NB4 (cell line): ENCODE data around the gene CHCHD3.

ENCODE experiments used
- DNase-seq: peaks from one replicate; pipeline ENCODE4 v3.0.0; 2010; ENCODE audit warnings: low read depth
- H3K4me3 ChIP-seq: one replicate; pipeline ENCODE4 v1.5.1; 2011; ENCODE audit warnings: mild to moderate bottlenecking, low read depth, low read length, moderate library complexity
- MYC ChIP-seq: IDR thresholded peaks from 2 replicates; pipeline ENCODE4 v1.6.1; 2011; ENCODE audit warnings: low read depth, low read length
- POLR2A ChIP-seq: IDR thresholded peaks from 2 replicates; pipeline ENCODE4 v1.6.1; 2011; ENCODE audit warnings: mild to moderate bottlenecking; ENCODE audit not compliant: insufficient read length; ENCODE audit errors: extremely low read depth
- TF ChIP-seq, protein P1 (sequence below): IDR thresholded peaks from 2 replicates; pipeline ENCODE4 v1.6.1; 2011; ENCODE audit warnings: low read depth, low read length
- TF ChIP-seq, protein P2 (sequence below): IDR thresholded peaks from one replicate; pipeline ENCODE4 v1.5.1; 2012; ENCODE audit warnings: low read depth, low read length

CHCHD3 gene

DNA sequence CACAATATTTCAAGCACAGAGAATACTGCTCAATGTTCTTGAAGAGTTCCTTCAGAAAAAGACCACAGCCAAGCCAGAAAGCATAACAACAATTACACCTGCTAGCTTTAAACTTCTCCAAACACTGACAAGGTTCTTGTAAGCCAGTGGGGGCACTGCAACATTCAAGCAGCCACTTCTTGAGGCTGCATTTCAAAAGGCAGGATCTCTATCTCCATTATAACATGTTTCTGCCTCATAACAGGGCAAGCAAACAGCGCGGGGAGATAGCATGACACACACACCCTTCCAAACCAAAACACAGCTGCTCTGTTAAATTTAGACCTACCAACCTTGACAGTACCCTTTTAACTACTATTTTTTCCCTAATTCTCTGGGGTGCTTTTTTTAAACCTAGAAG lies 30.8 kb downstream of the CHCHD3 start:
- TF ChIP-seq, protein P1, sequence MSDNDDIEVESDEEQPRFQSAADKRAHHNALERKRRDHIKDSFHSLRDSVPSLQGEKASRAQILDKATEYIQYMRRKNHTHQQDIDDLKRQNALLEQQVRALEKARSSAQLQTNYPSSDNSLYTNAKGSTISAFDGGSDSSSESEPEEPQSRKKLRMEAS, result no peak
- TF ChIP-seq, protein P2, sequence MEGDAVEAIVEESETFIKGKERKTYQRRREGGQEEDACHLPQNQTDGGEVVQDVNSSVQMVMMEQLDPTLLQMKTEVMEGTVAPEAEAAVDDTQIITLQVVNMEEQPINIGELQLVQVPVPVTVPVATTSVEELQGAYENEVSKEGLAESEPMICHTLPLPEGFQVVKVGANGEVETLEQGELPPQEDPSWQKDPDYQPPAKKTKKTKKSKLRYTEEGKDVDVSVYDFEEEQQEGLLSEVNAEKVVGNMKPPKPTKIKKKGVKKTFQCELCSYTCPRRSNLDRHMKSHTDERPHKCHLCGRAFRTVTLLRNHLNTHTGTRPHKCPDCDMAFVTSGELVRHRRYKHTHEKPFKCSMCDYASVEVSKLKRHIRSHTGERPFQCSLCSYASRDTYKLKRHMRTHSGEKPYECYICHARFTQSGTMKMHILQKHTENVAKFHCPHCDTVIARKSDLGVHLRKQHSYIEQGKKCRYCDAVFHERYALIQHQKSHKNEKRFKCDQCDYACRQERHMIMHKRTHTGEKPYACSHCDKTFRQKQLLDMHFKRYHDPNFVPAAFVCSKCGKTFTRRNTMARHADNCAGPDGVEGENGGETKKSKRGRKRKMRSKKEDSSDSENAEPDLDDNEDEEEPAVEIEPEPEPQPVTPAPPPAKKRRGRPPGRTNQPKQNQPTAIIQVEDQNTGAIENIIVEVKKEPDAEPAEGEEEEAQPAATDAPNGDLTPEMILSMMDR, result peak; percentile 26
- no peak for TF ChIP-seq MYC
- no peak for TF ChIP-seq POLR2A
- no peak overlapping the region for H3K4me3 ChIP-seq
- DNase-seq, result peak; percentile 57

DNA sequence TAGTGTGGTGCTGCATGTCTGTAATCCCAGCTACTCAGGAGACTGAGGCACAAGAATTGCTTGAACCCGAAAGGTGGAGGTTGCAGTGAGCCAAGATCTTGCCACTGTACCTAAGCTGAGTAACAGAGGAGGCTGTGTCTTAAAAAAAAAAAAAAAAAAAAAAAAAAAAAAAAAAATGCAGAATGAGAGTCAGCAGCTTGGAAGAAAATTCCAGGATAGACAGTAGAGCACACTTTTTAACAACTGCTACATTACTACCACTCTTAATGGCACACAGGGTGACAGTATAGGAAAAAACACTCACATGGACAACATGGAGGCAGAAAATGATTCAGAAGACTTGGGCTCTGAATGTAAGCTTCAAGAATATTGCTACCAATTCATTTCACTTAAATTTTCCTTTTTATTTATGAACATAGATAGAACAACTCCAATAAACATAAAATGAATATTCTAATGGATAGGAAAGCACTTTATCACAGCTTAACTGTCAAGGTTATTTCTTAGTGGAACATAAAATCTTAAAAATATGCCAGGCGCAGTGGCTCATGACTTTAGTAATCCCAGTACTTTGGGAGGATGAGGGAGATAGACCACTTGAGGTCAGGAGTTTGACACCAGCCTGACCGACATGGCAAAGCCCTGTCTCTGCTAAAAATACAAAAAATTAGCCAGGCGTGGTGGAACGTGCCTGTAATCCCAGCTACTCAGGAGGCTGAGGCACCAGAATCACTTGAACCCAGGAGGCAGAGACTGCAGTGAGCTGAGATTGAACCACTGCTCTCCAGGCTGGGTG lies 31.5 kb downstream of the CHCHD3 start:
- TF ChIP-seq, protein P1, result no peak
- TF ChIP-seq, protein P2, result no peak
- no peak for TF ChIP-seq POLR2A
- no peak for DNase-seq
- H3K4me3 ChIP-seq, result no peak overlapping the region

DNA sequence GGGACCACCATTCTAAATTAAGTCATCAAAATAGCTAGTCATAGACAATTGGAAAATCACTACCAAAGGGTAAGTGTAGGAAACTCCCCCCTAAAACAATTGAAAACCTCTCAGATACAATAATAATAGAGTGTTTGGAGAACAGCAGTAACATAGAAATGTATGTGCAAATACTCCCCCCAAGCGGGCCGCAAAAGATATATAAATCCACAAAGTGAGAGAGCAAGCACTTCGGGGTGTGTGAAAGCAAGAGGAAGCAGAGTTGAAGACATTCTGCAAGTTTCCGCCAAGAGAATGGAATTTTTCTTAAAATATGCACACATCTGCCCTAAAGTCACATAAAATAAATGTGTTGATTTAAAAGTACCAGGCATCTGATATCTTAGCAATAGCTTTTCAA lies 33.3 kb downstream of the CHCHD3 start:
- H3K4me3 ChIP-seq, result no peak overlapping the region
- TF ChIP-seq, protein P1, result no peak
- TF ChIP-seq, protein P2, result no peak
- no peak for TF ChIP-seq POLR2A
- no peak for TF ChIP-seq MYC
- no peak for DNase-seq

DNA sequence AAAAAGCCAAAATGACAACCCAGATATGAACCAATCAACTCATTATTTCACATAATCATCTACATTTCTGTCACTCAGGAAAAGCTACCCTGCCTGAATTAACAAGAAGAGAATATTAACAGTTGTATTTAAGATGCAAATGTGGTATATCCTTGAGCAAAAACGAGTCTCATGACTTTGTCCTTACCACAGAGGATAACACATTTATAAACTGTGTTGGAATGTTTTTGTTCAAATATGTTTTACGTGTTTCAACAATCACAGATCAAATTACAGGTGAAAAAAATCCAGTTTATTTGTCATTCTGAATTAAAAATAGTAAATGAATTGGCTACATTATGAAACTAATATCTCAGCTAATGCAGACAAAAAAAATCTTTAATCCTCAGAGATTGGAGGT lies 34.6 kb downstream of the CHCHD3 start:
- DNase-seq, result no peak
- H3K4me3 ChIP-seq, result no peak overlapping the region
- TF ChIP-seq, protein P1, result no peak
- TF ChIP-seq POLR2A (no peak), MYC (no peak)
- TF ChIP-seq, protein P2, result no peak

DNA sequence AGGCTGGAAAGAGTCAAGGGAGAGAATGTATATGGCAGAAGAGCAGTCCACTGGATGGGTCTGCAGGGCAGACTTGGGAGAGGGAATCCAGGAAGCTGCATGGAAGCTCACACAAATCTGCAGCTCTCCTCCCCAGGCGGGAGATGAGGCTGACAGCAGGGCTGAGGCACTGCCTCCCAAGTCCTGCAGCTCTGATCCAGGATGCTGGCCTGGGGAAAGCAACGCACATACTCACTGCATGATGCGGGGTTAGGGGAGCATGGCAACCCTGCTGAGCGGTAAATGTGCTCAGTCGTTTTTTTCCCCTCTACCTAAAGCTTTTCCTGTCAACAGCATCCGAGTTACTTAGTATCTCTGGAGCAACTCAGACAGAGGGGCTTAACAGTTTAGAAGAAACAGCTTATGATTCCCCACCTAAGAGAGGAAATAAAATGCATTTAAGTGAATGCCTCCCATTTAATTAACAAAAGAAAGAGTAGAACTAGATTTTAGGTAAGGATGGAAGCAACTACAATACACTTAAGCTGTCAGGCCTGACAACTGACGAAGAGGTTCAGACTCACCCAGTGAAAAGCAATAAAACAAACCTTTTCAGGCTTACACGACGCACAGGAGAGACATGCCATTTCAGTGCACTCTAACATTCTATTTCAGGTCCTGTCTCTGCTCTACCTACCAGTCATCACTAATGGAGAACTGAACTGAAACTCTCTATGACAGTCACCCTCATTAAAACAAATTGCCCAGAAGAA lies 37.0 kb downstream of the CHCHD3 start:
- DNase-seq, result no peak

More for the DNA sequence above, 37.0 kb downstream of the CHCHD3 start:
- no peak for TF ChIP-seq MYC
- TF ChIP-seq, protein P1, result no peak
- TF ChIP-seq, protein P2, result no peak
- no peak for TF ChIP-seq POLR2A
- no peak overlapping the region for H3K4me3 ChIP-seq
